Tibial nerve (tissue), 4 donors: ENCODE results near the gene DNASE1L1.

Experiments
- CTCF ChIP-seq, 5 experiments: fragments of 200-600 bp in 3 of 5; fragments of 450-650 bp in 2 of 5; sonication (generic) in 3 of 5; IDR thresholded peaks; one replicate each; pipeline ENCODE4 v1.5.1; 2016 to 2019; ENCODE audit warnings: antibody characterized with exemption in 5 of 5, mild to moderate bottlenecking in 3 of 5, moderate library complexity in 2 of 5
- EP300 ChIP-seq, 2 donors: sonication (generic); formaldehyde crosslinking; IDR thresholded peaks; one replicate each; pipeline ENCODE4 v1.6.1; 2017; ENCODE audit warnings: antibody characterized with exemption in 2 of 2, mild to moderate bottlenecking in 1 of 2
- POLR2A ChIP-seq, 2 donors: fragments of 450-650 bp; IDR thresholded peaks; one replicate each; pipeline ENCODE4 v1.6.1; 2017; ENCODE audit warnings: antibody characterized with exemption in 2 of 2, mild to moderate bottlenecking in 2 of 2, moderate library complexity in 2 of 2

DNA sequence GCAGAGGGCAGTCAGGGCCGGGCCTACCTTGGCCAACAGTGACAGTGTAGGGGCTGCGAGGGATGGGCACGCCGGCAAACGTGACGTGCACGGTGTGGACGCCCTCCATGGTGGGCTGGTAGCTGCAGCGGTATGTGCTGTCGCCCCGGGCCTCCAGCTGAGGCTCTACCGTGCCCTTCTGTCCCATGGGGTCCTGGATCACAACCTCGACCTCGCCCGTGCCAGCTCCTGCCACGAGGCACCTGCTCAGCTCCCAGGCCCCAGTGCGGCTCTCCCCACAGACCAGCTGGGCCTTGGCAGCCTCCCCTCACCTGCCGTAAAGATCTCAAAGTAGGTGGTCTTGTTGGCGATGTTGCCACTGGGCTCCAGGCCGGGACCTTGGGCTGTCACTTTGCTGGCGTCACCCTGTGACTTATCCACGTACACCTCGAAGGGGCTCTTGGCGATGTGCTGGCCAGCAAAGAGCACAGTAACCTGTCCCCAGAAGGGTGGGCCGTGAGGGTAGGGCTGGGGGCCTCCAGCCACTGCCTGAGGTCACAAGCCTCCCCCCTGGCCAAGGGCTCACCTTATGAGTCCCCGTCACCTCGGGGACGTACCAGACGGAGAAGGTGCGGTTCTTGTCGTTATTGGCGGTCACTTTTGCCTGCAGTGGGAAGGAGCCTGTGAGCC lies 42.9 kb downstream of the DNASE1L1 start:
- no peak for TF ChIP-seq CTCF (IDR thresholded peaks at IDR 0.05)
- TF ChIP-seq POLR2A (IDR thresholded peaks at IDR 0.05), result no peak
- TF ChIP-seq EP300 (IDR thresholded peaks at IDR 0.05), result no peak
